ENCODE data around the gene INPP1.

Gene INPP1

DNA sequence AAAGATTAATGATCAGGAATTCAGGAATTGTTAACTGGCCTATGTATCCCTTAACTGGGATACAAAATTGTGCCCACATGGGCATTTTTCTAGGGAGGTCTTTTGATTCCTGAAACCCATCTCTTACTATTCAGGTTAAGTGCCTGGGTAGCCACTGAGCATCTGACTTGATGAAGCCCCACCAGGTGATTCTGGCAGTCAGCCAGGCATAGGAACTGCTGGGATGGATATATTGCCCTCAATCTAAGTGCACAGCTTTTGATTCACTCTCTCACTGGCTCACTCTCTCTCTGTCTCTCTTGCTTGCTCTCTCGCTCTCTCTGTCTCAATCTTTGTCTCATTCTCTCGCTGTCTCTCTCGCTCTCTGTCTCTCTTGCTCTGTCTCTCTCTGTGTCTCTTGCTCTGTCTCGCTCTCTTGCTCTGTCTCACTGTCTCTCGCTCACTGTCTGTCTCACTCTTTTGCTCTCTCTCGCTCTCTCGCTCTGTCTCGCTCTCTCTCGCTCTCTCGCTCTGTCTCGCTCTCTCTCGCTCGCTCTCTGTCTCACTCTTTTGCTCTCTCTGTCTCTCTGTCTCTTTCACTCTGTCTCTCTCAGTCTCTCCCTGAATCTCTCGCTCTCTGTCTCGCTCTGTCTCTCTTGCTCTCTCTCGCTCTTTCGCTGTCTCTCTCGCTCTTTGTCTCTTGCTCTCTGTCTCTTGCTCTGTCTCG, 22.3 kb downstream of the INPP1 start:
- DNase-seq: no peak

GRCh38 chr2:190366248-190366753, 22.9 kb downstream of the INPP1 start:
- no peak for DNase-seq

DNA sequence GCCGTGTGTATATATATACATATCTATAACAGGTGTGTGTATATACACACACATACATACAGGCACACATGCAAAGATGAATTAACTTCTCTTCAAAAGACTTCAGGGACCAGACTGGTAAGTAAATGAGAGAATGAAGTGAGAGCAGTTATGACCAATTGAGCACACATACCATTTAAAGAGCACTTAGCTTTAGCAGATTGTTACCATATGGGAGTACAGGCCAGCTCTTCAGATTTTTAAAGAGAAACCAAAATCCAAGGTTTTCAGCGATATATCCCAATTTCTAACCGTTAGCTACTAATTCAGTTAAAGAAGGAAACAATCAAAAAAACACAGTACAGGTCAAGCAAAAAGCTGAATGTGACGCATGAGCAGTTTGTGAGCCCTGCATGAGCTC, 23.7 kb downstream of the INPP1 start:
- no peak for DNase-seq

DNA sequence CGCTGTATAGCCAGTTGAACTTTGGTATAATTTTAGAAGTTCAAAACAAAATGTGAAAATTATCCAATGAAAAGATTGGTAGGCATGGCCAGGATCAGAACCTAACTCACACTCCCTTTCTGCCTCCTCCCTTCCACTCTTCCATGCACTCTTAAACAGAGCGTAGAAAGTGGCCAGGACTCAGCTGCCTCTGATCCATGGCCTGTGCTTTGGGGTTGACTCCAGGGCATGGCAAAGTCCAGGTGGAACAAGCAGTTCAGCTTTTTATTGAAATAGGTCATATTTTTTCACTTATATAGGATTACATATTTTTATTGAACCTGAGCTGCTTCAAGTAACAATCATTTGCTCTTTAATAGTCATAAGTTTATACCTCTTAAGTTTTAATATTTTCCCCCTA, 26.2 kb downstream of the INPP1 start:
- DNase-seq: no peak

DNA sequence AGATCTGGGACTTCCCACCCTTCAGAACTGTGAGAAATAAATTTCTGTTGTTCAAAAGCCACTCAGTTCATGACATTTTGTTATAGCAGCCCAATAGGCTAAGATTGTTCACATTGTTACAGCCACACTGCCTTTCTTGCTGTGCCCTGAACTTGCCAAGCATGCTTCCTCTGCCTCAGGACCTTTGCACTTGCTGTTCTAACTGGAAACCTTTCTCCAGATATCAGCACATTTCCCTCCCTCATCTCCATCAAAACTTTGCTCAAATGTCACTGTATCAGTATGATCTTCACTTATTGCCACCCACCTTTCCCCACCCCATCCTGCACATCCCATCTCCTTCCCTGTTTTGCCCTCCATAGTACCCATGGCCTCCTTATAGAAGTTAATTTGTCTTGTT, 32.7 kb downstream of the INPP1 start:
- no peak for DNase-seq

DNA sequence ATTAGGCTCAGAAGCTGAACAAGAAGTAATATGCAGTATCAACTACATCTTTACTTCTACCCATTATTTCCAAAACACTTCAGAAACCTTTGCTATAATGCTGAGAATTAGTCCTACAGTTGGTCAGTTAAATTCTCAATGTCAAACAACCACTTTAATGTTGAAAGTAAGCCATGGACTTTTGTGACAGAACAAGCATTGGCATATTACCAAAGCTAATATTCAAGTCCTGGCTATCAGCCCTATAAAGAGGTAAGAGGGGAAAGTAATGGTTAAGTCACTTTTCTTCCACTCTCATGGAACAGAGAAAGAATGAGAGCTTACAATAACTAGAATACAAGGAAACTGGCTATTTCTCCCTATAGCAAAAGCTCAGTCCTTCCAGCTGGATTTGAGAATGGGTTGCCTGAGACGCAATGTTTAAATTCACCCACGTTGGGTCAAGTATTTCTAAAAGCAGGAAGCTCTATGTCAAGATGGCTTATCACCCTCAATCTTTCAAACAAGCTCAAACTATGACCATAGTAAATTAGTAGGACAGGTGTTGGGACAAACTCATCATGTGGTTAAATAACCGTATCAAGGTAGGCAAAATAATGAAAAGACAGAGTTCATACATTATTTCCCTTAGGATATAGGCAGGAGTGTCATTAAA, 33.3 kb downstream of the INPP1 start:
- DNase-seq: no peak

DNA sequence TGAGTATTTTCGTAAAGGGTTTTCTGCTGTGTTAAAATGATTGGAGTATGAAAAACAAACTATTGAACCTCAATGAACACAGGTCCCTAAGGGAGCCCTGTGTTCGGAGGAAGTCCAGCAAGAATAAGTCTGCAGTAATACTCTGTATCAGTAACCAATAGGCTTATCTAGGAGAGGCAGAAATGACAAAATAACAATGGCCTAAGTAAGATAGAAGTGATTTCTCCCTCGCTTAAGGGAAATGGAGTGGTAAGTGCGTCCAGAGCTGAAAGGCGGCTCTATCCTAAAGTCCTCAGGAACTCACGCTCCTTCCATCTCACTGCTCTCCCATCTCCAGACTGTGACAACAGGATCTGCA, 35.5 kb downstream of the INPP1 start:
- no peak for DNase-seq

DNA sequence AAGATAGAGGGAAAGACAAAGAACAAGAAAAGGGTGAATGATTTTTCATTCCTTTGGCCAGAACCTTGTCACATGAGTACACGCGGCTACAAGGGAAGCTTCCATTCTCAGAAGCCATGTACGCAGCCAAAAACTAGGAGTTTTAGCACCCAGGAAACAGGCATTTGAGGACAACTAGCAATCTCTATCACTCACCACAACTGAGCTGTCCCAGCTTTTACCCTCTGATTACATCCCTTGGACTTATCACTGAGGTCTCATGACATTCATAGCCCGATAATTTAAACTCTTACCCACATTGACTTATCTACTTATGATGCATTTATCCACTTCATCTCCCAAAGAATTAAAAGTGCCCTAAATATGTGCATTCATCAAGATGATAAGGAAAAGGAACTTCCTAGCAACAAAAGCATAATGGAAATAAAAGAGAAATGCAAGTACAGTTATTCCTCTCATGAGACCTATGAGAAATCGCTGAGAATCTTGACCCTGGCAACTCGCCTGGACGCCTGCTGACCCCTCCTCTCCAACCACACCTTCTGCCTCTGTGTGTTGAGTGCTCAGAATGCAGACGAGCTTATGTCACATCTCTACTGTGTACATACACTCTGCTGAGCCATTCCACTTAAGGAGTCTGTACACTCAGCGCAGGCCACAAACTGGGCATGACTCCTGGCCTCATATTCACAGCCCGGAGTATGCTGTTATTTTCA, 36.0 kb downstream of the INPP1 start:
- DNase-seq: no peak

DNA sequence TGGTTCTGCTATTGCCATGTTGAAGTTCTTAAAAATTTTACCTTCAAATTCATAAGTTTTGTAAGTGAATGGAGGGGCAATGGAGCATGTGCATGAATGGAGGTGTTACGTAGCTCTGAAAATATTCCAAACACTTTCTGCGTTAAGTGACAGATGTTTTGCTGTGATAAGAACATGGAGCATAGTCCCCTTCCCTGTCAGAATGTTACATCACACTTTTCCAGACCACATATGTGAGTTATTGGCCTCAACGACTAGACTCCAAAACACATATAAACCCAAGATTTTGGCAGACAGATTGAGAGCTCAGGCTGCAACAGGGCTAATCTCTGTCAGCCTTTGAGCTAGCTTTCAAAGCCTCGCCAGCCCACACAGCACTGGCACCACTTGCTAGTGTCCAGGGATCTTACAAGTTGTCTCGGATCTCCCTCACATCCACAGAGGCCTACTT, 37.6 kb downstream of the INPP1 start:
- DNase-seq: no peak

DNA sequence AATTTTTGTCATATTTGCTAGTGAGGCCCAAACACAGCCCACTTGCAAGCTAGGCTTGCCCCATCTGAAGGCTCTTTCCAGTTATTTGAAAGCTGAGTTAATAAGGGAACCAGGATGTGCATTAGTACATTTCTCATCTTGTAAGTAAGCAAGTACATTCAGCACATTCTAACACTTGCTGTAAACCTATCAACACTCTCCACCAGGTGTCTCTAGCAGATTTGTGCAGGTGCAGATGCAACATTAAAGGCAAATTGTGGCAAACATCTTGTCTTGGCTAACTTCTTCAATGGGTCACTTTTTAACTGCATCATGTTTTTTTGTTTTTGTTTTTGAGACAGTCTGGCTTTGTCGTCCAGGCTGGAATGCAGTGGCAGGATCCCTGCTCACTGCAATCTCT, 39.5 kb downstream of the INPP1 start:
- peak; percentile 7 for DNase-seq

- DNase-seq: no peak
Observed at GRCh38 chr2:190387422-190387821, 44.0 kb downstream of the INPP1 start.

- DNase-seq: no peak
Observed at GRCh38 chr2:190396271-190396670, 52.9 kb downstream of the INPP1 start.

- DNase-seq: no peak
Observed at GRCh38 chr2:190402986-190403603, 59.7 kb downstream of the INPP1 start.

GRCh38 chr2:190404487-190404886, 61.1 kb downstream of the INPP1 start:
- DNase-seq: no peak

GRCh38 chr2:190405070-190405469, 61.7 kb downstream of the INPP1 start:
- DNase-seq: no peak

- DNase-seq: no peak
Observed at GRCh38 chr2:190405995-190406394, 62.6 kb downstream of the INPP1 start.

DNA sequence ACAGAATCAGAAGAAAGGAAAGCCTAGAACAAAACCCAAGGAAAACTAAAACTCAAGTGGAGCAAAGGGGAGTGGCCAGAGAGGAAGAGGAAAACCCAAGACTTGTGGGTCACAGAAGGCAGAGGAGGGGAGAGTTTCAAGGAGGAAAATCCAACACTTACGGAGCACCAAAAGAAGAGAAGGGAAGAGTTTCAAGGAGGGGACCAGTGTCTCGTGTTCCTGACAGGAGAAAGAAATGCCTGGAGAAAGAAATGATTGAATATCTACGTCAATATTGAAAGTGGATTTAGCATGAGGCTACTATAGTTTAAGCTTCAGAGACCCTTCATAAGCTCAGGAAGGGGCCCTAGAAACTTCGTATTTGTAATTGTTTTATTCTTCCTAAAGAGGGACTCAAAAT, 63.4 kb downstream of the INPP1 start:
- DNase-seq: no peak

- peak; percentile 73 for DNase-seq
Observed at GRCh38 chr2:190407246-190407661, 63.9 kb downstream of the INPP1 start.

DNA sequence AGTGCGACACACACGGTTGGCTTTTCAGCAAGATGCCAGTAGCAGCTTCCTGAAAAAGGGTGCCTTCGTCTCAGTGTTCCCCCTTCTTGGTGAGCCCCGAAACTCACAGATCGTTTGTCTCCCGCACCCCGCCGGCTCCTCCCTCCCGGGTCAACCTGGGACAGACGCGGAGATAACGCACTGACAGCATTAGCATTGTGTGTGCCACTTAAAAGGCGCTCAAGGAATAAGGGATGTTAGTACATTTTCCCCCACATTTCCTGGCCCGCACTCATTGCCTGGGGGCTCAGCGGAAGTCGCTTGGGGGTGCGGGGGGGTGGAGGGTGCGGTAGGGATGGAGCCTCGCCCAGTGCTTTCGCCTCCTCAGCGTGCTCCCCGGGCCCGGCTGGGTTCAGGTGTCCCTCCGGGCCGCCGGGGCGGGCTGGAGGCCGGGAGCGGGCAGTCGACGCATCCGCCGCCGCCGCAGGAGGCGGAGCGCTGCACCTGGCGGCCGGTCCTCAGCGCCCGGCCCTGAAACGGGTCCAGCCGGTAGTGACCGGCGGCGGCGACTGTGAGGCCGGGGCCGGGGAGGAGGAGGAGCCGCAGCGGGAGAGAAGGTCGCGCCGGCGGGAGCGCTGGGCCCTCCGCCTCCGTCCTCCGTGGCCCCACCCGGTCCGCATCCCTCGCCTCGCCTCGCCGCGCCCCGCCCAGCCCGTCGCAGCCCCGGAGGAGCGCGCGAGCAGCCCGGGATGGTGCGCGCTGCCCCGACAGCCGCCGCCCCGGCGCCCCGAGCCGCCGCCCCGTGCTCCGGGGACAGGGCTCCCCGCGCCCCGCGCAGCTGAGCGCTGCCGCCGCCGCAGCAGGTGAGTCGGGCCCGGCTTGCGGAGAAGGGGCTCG, 64.5 kb downstream of the INPP1 start, which contains the start of gene MFSD6:
TSS of gene MFSD6 (plus strand) at position 694 of the 876 bp plus-strand sequence. CDS start 27,675 bp downstream, outside the sequence.
- DNase-seq: peak; percentile 36

DNA sequence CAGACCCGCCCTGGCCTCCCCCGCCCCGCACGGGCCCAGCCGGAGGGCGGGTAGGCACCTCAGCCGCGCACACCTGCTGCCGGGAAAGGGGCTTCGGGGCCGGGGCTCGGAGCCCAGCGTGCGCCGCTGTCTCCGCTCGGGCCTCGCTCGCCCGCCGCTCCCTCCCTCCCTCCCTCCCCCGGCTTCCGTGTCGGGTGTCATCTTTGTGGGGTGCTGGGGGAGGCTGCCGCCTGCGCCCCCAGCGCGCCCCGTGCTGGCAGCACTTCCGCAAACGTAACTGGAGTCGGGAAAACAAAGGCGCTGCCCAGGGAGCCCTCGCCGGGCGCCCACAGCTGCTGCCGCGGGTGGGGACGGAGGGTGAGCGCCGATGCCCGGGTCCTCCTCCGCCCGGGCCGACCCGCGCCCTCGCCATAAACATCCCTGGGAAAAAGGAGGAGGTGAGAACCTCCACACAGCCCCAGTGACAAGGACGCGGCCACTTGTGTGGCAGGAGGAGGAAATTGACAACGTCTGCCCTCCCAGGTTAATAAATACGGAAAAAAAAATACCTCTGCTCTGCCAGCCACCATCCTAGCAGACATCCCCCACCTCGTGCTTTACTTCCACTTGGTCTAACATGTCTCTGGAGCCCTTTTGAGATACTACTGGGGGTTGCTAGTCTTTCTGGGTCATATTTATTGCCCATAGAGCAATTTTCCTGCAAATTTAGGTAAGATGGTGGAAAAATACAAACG, 65.3 kb downstream of the INPP1 start:
- DNase-seq: peak; percentile 83

GRCh38 chr2:190409616-190410015, 66.2 kb downstream of the INPP1 start:
- DNase-seq: no peak

DNA sequence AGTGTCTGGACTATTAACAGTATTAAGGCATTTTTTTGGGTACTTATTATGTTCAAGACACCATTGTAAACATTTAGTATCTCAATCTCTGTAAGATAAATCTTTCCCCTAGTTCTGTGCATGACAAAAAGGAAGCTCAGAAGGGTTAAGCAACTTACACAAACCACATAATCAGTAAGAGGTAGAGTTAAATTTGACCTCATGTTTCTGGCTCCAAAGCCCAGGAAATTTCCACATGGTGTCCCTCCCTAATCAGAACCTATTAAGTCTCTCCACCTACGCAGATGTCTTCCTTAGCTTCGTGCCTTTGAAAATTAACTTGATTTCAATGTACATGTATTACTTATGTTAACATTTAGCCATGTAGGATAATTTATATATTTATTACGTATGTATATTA, 66.8 kb downstream of the INPP1 start:
- no peak for DNase-seq

All from CD4-positive, alpha-beta T cell treated with Interferon gamma for 1 hour (primary cell).